ENCODE data around the gene SPINT2. TPM values are rescaled to one million over a fixed set of nuclear protein-coding genes. Genes with fewer than 3 reads are reported as not detected.
A peak's percentile ranks its signal among the peaks of the same experiment; 100 is the strongest.

Gene SPINT2
- total and polyA plus RNA-seq, 2 of the 13 experiments (the other 11 are each of a cell fraction or from before 2014, with no cell fraction given): 0.31 to 0.77 TPM

DNA sequence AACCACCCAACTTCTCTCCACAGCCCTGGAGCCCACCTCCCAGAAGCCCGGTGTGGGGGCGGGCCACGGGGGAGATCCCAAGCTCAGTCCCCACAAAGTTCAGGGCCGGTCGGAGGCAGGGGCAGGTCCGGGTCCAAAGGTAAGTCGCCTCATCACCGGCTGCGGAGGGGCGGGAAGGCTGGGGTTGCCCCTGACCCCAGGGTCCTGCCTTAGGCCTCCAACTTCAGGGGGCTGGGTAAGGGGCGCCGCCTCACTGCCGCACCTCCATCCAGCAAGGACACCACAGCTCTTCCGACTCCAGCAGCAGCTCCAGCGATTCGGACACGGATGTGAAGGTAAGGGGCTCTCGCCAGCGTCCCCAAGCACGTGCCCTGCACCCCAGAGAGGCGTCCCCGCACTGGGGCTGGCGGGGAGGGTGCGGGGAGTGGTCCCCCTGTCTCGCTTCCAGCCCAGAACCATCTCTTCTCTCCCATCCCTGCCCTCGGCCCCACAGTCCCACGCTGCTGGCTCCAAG, 40.0 kb downstream of the SPINT2 start:
- Histone ChIP-seq H3K36me3 (replicated peaks in 1 of 2; ENCODE audit: control insufficient read depth in 1 of 2, insufficient read depth in 2 of 2, low read length in 2 of 2) (peaks cover 1 to 6% of the 10 kb centered on the region in 2 experiments; a peak in 3 of 5 replicates), H3K9ac (ENCODE audit: insufficient read depth, low read depth, low read length) (0 out of 2 replicates have a peak overlapping the region, but pooled peaks have one; percentile 7), H3K27ac (ENCODE audit: extremely low read length, insufficient read depth, low read length) (peak overlapping the region; percentile 58), H3K4me3 (replicated peaks in 1 of 3; ENCODE audit: insufficient read depth in 1 of 3, low read depth in 2 of 3, low read length in 3 of 3) (peak overlapping the region; percentile 17 to 60 (median 26); a peak in 4 of 6 replicates), H3K4me2 (ENCODE audit: low read depth, low read length) (peak overlapping the region; percentile 66), H3K27me3 (ENCODE audit: control insufficient read depth in 1 of 2, insufficient read depth in 2 of 2, low read length in 2 of 2) (no peaks in the 10 kb centered on the region), H2AFZ (ENCODE audit: low read length) (no peak overlapping the region), H4K20me1 (ENCODE audit: insufficient read depth, low read length) (no peaks in the 10 kb centered on the region), H3K79me2 (ENCODE audit: insufficient read depth, low read length) (no peaks in the 10 kb centered on the region), H3K9me3 (ENCODE audit: low read length) (no peaks in the 10 kb centered on the region), H3K4me1 (ENCODE audit: insufficient read depth, low read length) (peaks cover 37% of the 10 kb centered on the region)
- intact Hi-C loops (cut with micrococcal nuclease; ENCODE audit: unreplicated experiment) (no loop called here), in situ Hi-C loops (cut with HindIII; ENCODE audit: extremely low pct_ligation_motif_present, low pct_unique_long_range_greater_than_20kb) (no loop called here)
- ChIA-PET POLR2A (interaction anchor here (1.1 to 1.9 kb wide), 3 partner anchors 11 to 70 kb away, joined by 3 to 11 read pairs (median 5); partner anchors contain the start of gene PSMD8), CTCF (ENCODE audit: low intra/inter-chr PET ratio, low total read pairs) (no interaction called here)
- DNase-seq (ENCODE audit: low spot score) (no peak), ATAC-seq (peak; percentile 15), FAIRE-seq (no peak)
- 50% methylated on average over 6 of the region's 27 CpGs for WGBS (ENCODE audit: low lambda C conversion rate)
- TSS peak; percentile 65 for BruUV-seq (replicated peaks)
- TF ChIP-seq ZC3H13 (CRISPR knock-in tag; IDR thresholded peaks at IDR 0.05) (no peak), HNF4A (CRISPR knock-in tag; IDR thresholded peaks at IDR 0.05) (peak; percentile 77), PRMT3 (CRISPR knock-in tag; IDR thresholded peaks at IDR 0.05; ENCODE audit: borderline replicate concordance, low read depth) (no peak), ZNF724P (CRISPR knock-in tag; IDR thresholded peaks at IDR 0.05; ENCODE audit: borderline replicate concordance) (no peak), ZNF678 (CRISPR knock-in tag; IDR thresholded peaks at IDR 0.05) (no peak), ZSCAN12 (CRISPR knock-in tag; IDR thresholded peaks at IDR 0.05) (no peak), ISX (CRISPR knock-in tag; conservative IDR thresholded peaks at IDR 0.05) (no peak), SATB2 (CRISPR knock-in tag; IDR thresholded peaks at IDR 0.05) (no peak)
- TF ChIP-seq, protein P1, sequence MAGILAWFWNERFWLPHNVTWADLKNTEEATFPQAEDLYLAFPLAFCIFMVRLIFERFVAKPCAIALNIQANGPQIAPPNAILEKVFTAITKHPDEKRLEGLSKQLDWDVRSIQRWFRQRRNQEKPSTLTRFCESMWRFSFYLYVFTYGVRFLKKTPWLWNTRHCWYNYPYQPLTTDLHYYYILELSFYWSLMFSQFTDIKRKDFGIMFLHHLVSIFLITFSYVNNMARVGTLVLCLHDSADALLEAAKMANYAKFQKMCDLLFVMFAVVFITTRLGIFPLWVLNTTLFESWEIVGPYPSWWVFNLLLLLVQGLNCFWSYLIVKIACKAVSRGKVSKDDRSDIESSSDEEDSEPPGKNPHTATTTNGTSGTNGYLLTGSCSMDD (CRISPR knock-in tag; IDR thresholded peaks at IDR 0.05): no peak
- TF ChIP-seq, protein P2, sequence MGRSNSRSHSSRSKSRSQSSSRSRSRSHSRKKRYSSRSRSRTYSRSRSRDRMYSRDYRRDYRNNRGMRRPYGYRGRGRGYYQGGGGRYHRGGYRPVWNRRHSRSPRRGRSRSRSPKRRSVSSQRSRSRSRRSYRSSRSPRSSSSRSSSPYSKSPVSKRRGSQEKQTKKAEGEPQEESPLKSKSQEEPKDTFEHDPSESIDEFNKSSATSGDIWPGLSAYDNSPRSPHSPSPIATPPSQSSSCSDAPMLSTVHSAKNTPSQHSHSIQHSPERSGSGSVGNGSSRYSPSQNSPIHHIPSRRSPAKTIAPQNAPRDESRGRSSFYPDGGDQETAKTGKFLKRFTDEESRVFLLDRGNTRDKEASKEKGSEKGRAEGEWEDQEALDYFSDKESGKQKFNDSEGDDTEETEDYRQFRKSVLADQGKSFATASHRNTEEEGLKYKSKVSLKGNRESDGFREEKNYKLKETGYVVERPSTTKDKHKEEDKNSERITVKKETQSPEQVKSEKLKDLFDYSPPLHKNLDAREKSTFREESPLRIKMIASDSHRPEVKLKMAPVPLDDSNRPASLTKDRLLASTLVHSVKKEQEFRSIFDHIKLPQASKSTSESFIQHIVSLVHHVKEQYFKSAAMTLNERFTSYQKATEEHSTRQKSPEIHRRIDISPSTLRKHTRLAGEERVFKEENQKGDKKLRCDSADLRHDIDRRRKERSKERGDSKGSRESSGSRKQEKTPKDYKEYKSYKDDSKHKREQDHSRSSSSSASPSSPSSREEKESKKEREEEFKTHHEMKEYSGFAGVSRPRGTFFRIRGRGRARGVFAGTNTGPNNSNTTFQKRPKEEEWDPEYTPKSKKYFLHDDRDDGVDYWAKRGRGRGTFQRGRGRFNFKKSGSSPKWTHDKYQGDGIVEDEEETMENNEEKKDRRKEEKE (IDR thresholded peaks at IDR 0.05): no peak
- TF ChIP-seq, protein P3, sequence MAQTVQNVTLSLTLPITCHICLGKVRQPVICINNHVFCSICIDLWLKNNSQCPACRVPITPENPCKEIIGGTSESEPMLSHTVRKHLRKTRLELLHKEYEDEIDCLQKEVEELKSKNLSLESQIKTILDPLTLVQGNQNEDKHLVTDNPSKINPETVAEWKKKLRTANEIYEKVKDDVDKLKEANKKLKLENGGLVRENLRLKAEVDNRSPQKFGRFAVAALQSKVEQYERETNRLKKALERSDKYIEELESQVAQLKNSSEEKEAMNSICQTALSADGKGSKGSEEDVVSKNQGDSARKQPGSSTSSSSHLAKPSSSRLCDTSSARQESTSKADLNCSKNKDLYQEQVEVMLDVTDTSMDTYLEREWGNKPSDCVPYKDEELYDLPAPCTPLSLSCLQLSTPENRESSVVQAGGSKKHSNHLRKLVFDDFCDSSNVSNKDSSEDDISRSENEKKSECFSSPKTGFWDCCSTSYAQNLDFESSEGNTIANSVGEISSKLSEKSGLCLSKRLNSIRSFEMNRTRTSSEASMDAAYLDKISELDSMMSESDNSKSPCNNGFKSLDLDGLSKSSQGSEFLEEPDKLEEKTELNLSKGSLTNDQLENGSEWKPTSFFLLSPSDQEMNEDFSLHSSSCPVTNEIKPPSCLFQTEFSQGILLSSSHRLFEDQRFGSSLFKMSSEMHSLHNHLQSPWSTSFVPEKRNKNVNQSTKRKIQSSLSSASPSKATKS (CRISPR knock-in tag; IDR thresholded peaks at IDR 0.05): no peak
- TF ChIP-seq, protein P4, sequence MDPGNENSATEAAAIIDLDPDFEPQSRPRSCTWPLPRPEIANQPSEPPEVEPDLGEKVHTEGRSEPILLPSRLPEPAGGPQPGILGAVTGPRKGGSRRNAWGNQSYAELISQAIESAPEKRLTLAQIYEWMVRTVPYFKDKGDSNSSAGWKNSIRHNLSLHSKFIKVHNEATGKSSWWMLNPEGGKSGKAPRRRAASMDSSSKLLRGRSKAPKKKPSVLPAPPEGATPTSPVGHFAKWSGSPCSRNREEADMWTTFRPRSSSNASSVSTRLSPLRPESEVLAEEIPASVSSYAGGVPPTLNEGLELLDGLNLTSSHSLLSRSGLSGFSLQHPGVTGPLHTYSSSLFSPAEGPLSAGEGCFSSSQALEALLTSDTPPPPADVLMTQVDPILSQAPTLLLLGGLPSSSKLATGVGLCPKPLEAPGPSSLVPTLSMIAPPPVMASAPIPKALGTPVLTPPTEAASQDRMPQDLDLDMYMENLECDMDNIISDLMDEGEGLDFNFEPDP (CRISPR knock-in tag; conservative IDR thresholded peaks at IDR 0.05): no peak
